ENCODE results near the gene ABLIM2. TPM values are rescaled to one million over a fixed set of nuclear protein-coding genes. Genes with fewer than 3 reads are reported as not detected.

The ABLIM2 gene
- total and polyA plus RNA-seq, 2 experiments from 2014 or later, result 1.5 to 4.3 TPM

DNA sequence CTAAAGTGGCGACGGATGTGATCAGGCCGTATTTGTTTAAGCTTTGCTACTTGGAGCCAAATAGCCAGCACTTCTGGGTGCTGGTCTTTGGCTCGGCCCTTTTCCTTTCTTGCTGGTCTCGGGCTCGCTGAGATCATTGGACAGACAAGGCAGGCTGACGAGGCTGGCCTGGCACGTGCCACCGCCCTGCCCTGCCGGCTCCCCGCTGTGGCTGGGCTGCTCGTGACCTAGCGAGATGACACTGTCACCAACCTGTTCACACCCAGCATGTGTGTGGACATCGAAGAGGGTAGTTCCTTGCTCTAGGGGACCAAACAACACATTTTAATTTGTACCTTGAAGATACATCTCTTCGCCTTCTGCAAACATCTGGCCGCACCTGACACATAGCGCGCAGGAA is 98.0 kb downstream of the ABLIM2 start:
- Mint-ChIP-seq H3K36me3 (ENCODE audit: low read depth) (peaks cover 45% of the 10 kb centered on the region), H3K27me3 (ENCODE audit: insufficient read depth, low read depth, poor library complexity) (peaks cover 12% of the 10 kb centered on the region), H3K4me3 (no peak overlapping the region), H3K27ac (no peak overlapping the region), H3K4me1 (no peaks in the 10 kb centered on the region; the same call in 2 of the 3 replicates), H3K9me3 (peaks cover 44% of the 10 kb centered on the region)
- DNase-seq (ENCODE audit: low spot score) (no peak), ATAC-seq (no peak)
- Histone ChIP-seq H3K4me1 (ENCODE audit: insufficient read depth) (no peaks in the 10 kb centered on the region), H3K4me2 (no peak overlapping the region), H4K20me1 (replicated peaks; ENCODE audit: insufficient read depth) (no peaks in the 10 kb centered on the region), H2AFZ (no peak overlapping the region), H3K79me2 (replicated peaks; ENCODE audit: insufficient read depth) (no peaks in the 10 kb centered on the region), H3K4me3 (no peak overlapping the region), H3K36me3 (ENCODE audit: insufficient read depth) (peaks cover 6% of the 10 kb centered on the region), H3K27ac (ENCODE audit: low read depth) (no peak overlapping the region), H3K27me3 (ENCODE audit: insufficient read depth) (no peaks in the 10 kb centered on the region), H3F3A (replicated peaks; ENCODE audit: low read depth) (no peaks in the 10 kb centered on the region), H3K9me2 (ENCODE audit: insufficient read depth) (no peaks in the 10 kb centered on the region)
- TF ChIP-seq STAT1 (IDR thresholded peaks at IDR 0.05; ENCODE audit: unreplicated experiment), result no peak
- TF ChIP-seq, protein P1, sequence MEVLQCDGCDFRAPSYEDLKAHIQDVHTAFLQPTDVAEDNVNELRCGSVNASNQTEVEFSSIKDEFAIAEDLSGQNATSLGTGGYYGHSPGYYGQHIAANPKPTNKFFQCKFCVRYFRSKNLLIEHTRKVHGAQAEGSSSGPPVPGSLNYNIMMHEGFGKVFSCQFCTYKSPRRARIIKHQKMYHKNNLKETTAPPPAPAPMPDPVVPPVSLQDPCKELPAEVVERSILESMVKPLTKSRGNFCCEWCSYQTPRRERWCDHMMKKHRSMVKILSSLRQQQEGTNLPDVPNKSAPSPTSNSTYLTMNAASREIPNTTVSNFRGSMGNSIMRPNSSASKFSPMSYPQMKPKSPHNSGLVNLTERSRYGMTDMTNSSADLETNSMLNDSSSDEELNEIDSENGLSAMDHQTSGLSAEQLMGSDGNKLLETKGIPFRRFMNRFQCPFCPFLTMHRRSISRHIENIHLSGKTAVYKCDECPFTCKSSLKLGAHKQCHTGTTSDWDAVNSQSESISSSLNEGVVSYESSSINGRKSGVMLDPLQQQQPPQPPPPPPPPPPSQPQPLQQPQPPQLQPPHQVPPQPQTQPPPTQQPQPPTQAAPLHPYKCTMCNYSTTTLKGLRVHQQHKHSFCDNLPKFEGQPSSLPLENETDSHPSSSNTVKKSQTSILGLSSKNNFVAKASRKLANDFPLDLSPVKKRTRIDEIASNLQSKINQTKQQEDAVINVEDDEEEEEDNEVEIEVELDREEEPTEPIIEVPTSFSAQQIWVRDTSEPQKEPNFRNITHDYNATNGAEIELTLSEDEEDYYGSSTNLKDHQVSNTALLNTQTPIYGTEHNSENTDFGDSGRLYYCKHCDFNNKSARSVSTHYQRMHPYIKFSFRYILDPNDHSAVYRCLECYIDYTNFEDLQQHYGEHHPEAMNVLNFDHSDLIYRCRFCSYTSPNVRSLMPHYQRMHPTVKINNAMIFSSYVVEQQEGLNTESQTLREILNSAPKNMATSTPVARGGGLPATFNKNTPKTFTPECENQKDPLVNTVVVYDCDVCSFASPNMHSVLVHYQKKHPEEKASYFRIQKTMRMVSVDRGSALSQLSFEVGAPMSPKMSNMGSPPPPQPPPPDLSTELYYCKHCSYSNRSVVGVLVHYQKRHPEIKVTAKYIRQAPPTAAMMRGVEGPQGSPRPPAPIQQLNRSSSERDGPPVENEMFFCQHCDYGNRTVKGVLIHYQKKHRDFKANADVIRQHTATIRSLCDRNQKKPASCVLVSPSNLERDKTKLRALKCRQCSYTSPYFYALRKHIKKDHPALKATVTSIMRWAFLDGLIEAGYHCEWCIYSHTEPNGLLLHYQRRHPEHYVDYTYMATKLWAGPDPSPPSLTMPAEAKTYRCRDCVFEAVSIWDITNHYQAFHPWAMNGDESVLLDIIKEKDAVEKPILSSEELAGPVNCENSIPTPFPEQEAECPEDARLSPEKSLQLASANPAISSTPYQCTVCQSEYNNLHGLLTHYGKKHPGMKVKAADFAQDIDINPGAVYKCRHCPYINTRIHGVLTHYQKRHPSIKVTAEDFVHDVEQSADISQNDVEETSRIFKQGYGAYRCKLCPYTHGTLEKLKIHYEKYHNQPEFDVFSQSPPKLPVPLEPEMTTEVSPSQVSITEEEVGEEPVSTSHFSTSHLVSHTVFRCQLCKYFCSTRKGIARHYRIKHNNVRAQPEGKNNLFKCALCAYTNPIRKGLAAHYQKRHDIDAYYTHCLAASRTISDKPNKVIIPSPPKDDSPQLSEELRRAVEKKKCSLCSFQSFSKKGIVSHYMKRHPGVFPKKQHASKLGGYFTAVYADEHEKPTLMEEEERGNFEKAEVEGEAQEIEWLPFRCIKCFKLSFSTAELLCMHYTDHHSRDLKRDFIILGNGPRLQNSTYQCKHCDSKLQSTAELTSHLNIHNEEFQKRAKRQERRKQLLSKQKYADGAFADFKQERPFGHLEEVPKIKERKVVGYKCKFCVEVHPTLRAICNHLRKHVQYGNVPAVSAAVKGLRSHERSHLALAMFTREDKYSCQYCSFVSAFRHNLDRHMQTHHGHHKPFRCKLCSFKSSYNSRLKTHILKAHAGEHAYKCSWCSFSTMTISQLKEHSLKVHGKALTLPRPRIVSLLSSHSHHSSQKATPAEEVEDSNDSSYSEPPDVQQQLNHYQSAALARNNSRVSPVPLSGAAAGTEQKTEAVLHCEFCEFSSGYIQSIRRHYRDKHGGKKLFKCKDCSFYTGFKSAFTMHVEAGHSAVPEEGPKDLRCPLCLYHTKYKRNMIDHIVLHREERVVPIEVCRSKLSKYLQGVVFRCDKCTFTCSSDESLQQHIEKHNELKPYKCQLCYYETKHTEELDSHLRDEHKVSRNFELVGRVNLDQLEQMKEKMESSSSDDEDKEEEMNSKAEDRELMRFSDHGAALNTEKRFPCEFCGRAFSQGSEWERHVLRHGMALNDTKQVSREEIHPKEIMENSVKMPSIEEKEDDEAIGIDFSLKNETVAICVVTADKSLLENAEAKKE (CRISPR knock-in tag; IDR thresholded peaks at IDR 0.05), result no peak

DNA sequence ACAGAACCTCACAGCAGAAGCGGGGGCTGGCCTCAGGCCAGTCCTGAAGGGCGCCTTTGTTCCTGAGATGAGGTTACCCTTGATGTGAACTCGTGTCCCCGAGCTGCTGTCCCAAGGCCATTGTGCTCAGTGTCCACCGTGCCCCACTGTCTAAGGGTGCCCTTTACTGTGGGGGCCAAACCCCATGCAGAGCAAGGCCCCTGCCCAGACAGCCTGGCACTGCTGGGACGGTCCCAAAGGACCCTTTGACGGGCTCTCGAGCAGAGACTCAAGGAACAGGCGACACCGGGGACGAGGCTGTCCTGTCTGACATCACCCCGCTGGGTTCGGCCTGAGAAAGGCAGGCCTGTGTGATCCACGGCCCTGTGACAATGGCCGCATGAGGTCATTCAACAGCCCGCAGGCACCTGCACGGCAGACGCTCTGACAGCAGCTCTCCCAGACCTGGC is 100.6 kb downstream of the ABLIM2 start:
- DNase-seq (ENCODE audit: low spot score) (no peak), ATAC-seq (no peak)
- Histone ChIP-seq H3K9me2 (ENCODE audit: insufficient read depth) (no peaks in the 10 kb centered on the region), H3F3A (replicated peaks; ENCODE audit: low read depth) (no peaks in the 10 kb centered on the region), H3K4me1 (ENCODE audit: insufficient read depth) (no peaks in the 10 kb centered on the region), H3K79me2 (replicated peaks; ENCODE audit: insufficient read depth) (no peaks in the 10 kb centered on the region), H2AFZ (no peak overlapping the region), H3K36me3 (ENCODE audit: insufficient read depth) (no peaks in the 10 kb centered on the region), H3K4me3 (no peak overlapping the region), H3K4me2 (no peak overlapping the region), H3K27me3 (ENCODE audit: insufficient read depth) (no peaks in the 10 kb centered on the region), H4K20me1 (replicated peaks; ENCODE audit: insufficient read depth) (no peaks in the 10 kb centered on the region), H3K27ac (ENCODE audit: low read depth) (no peak overlapping the region)
- Mint-ChIP-seq H3K27ac (no peak overlapping the region), H3K36me3 (ENCODE audit: low read depth) (peaks cover 40% of the 10 kb centered on the region), H3K9me3 (peaks cover 39% of the 10 kb centered on the region), H3K27me3 (ENCODE audit: insufficient read depth, low read depth, poor library complexity) (peaks cover 9% of the 10 kb centered on the region), H3K4me3 (no peak overlapping the region), H3K4me1 (peaks cover 3% of the 10 kb centered on the region; the same call in 1 of the 3 replicates)
- TF ChIP-seq, protein P2, sequence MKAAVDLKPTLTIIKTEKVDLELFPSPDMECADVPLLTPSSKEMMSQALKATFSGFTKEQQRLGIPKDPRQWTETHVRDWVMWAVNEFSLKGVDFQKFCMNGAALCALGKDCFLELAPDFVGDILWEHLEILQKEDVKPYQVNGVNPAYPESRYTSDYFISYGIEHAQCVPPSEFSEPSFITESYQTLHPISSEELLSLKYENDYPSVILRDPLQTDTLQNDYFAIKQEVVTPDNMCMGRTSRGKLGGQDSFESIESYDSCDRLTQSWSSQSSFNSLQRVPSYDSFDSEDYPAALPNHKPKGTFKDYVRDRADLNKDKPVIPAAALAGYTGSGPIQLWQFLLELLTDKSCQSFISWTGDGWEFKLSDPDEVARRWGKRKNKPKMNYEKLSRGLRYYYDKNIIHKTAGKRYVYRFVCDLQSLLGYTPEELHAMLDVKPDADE (IDR thresholded peaks at IDR 0.05), result no peak
- TF ChIP-seq NANOG (IDR thresholded peaks at IDR 0.05; ENCODE audit: borderline replicate concordance), result no peak
